HepG2 (cell line): ENCODE measurements around the gene SNAP47. TPM values are rescaled to one million over a fixed set of nuclear protein-coding genes. Genes with fewer than 3 reads are reported as not detected.

Experiments used
- TEF ChIP-seq: sonication (generic); formaldehyde crosslinking; IDR thresholded peaks from 2 replicates; pipeline ENCODE4 v1.5.0; 2020; ENCODE audit warnings: missing genetic modification reagents
- polyA plus RNA-seq, 8 experiments: library from polyadenylated mRNA; depleted of rRNA in 3 of 8; stranded (reverse) in 7 of 8; unstranded in 1 of 8; fragments of >200 nt; fragmentation: Illumina TruSeq in 4 of 8; extraction: Trizol in 4 of 8; gene quantifications; 2 replicates each; pipeline versions ENCODE4 v1.2.1 to v1.2.3, GENCODE V29; 2011 to 2016; ENCODE audit warnings: low read depth in 4 of 8, missing spikeins in 1 of 8, mixed read lengths in 1 of 8; ENCODE audit not compliant: insufficient read depth in 1 of 8
- total RNA-seq, 5 experiments: library from RNA; depleted of rRNA; stranded (reverse); fragments of >200 nt; fragmentation: Illumina TruSeq; extraction: Trizol; gene quantifications; 2 replicates each; pipeline ENCODE4 v1.2.3, GENCODE V29; 2016; ENCODE audit warnings: low read depth in 1 of 5
- TF ChIP-seq, protein P1 (sequence below): sonication (generic); formaldehyde crosslinking; IDR thresholded peaks from 2 replicates; pipeline ENCODE4 v1.4.0; 2020; ENCODE audit warnings: mild to moderate bottlenecking, missing genetic modification reagents, borderline replicate concordance
- TF ChIP-seq, protein P2 (sequence below): sonication (generic); formaldehyde crosslinking; IDR thresholded peaks from 2 replicates; pipeline ENCODE4 v1.8.1; 2023; ENCODE audit warnings: mild to moderate bottlenecking, inconsistent platforms, moderate library complexity, missing genetic modification reagents, borderline replicate concordance

Gene SNAP47
- total and polyA plus RNA-seq, 2 of the 13 experiments (the other 11 are each of a cell fraction or from before 2014, with no cell fraction given) = 13.6 to 25.1 TPM

- TF ChIP-seq, protein P1, sequence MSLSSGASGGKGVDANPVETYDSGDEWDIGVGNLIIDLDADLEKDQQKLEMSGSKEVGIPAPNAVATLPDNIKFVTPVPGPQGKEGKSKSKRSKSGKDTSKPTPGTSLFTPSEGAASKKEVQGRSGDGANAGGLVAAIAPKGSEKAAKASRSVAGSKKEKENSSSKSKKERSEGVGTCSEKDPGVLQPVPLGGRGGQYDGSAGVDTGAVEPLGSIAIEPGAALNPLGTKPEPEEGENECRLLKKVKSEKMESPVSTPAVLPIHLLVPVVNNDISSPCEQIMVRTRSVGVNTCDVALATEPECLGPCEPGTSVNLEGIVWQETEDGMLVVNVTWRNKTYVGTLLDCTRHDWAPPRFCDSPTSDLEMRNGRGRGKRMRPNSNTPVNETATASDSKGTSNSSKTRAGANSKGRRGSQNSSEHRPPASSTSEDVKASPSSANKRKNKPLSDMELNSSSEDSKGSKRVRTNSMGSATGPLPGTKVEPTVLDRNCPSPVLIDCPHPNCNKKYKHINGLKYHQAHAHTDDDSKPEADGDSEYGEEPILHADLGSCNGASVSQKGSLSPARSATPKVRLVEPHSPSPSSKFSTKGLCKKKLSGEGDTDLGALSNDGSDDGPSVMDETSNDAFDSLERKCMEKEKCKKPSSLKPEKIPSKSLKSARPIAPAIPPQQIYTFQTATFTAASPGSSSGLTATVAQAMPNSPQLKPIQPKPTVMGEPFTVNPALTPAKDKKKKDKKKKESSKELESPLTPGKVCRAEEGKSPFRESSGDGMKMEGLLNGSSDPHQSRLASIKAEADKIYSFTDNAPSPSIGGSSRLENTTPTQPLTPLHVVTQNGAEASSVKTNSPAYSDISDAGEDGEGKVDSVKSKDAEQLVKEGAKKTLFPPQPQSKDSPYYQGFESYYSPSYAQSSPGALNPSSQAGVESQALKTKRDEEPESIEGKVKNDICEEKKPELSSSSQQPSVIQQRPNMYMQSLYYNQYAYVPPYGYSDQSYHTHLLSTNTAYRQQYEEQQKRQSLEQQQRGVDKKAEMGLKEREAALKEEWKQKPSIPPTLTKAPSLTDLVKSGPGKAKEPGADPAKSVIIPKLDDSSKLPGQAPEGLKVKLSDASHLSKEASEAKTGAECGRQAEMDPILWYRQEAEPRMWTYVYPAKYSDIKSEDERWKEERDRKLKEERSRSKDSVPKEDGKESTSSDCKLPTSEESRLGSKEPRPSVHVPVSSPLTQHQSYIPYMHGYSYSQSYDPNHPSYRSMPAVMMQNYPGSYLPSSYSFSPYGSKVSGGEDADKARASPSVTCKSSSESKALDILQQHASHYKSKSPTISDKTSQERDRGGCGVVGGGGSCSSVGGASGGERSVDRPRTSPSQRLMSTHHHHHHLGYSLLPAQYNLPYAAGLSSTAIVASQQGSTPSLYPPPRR = no peak
- TF ChIP-seq, protein P2, sequence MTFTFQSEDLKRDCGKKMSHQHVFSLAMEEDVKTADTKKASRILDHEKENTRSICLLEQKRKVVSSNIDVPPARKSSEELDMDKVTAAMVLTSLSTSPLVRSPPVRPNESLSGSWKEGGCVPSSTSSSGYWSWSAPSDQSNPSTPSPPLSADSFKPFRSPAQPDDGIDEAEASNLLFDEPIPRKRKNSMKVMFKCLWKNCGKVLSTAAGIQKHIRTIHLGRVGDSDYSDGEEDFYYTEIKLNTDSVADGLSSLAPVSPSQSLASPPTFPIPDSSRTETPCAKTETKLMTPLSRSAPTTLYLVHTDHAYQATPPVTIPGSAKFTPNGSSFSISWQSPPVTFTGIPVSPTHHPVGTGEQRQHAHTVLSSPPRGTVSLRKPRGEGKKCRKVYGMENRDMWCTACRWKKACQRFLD (CRISPR knock-in tag) = no peak
- no peak for TF ChIP-seq TEF
These were observed 30.2 kb downstream of the SNAP47 start (continued) for GRCh38 chr1:227765261-227766014.
